H9 (cell line): ENCODE results near the gene CEP170B. TPM values are rescaled to one million over a fixed set of nuclear protein-coding genes. Genes with fewer than 3 reads are reported as not detected.

Experiments used
- DNase-seq: peaks from one replicate; pipeline ENCODE4 v3.0.0-alpha.2; 2017
- H2AFZ ChIP-seq: one replicate; pipeline ENCODE4 v1.6.1; 2013; ENCODE audit warnings: mild to moderate bottlenecking, low read length, control low read depth, moderate library complexity
- H2AK5ac ChIP-seq: 2 replicates; pipeline ENCODE4 v1.6.1; 2013; ENCODE audit warnings: low read length, control low read depth, mixed read lengths; ENCODE audit not compliant: insufficient read length
- H2BK120ac ChIP-seq: one replicate; pipeline ENCODE4 v1.6.1; 2013; ENCODE audit warnings: low read depth, mild to moderate bottlenecking, low read length, control low read depth, inconsistent platforms; ENCODE audit not compliant: poor library complexity, severe bottlenecking
- H2BK12ac ChIP-seq: 2 replicates; pipeline ENCODE4 v1.6.1; 2013; ENCODE audit warnings: low read length, control low read depth, mixed read lengths, low read depth; ENCODE audit not compliant: insufficient read length
- H2BK15ac ChIP-seq: 2 replicates; pipeline ENCODE4 v1.6.1; 2013; ENCODE audit warnings: low read depth, low read length, control low read depth
- H2BK20ac ChIP-seq: one replicate; pipeline ENCODE4 v1.6.1; 2013; ENCODE audit warnings: low read depth, mild to moderate bottlenecking, low read length, control low read depth, inconsistent platforms; ENCODE audit not compliant: poor library complexity, severe bottlenecking
- H2BK5ac ChIP-seq: 2 replicates; pipeline ENCODE4 v1.6.1; 2013; ENCODE audit warnings: low read length, control low read depth, mixed read lengths; ENCODE audit not compliant: insufficient read length
- H3K14ac ChIP-seq: 2 replicates; pipeline ENCODE4 v1.6.1; 2013; ENCODE audit warnings: low read length, control low read depth; ENCODE audit not compliant: insufficient read depth
- H3K18ac ChIP-seq: 2 replicates; pipeline ENCODE4 v1.6.1; 2013; ENCODE audit warnings: low read depth, mild to moderate bottlenecking, mixed read lengths, low read length, control low read depth; ENCODE audit not compliant: insufficient read length
- H3K23ac ChIP-seq: 2 replicates; pipeline ENCODE4 v1.6.1; 2013; ENCODE audit warnings: low read length, control low read depth, mixed read lengths, low read depth; ENCODE audit not compliant: insufficient read length
- H3K23me2 ChIP-seq: 2 replicates; pipeline ENCODE4 v1.6.1; 2013; ENCODE audit warnings: low read depth, mild to moderate bottlenecking, mixed read lengths, low read length, control low read depth; ENCODE audit not compliant: insufficient read length, poor library complexity, severe bottlenecking
- H3K27ac ChIP-seq: 2 replicates; pipeline ENCODE4 v1.5.1; 2013; ENCODE audit warnings: low read length, control low read depth, mixed read lengths, low read depth; ENCODE audit not compliant: insufficient read length
- H3K27me3 ChIP-seq: 2 replicates; pipeline ENCODE4 v1.6.1; 2013; ENCODE audit warnings: low read length, control low read depth, inconsistent platforms; ENCODE audit not compliant: insufficient read depth
- H3K4ac ChIP-seq: 2 replicates; pipeline ENCODE4 v1.6.1; 2013; ENCODE audit warnings: low read depth, mild to moderate bottlenecking, control low read depth, inconsistent platforms, low read length, moderate library complexity
- H3K4me1 ChIP-seq: 2 replicates; pipeline ENCODE4 v1.6.1; 2013; ENCODE audit warnings: low read length, control low read depth, inconsistent platforms; ENCODE audit not compliant: insufficient read depth
- H3K4me2 ChIP-seq: 2 replicates; pipeline ENCODE4 v1.6.1; 2013; ENCODE audit warnings: low read length, control low read depth, mixed read lengths; ENCODE audit not compliant: insufficient read length, insufficient read depth
- H3K56ac ChIP-seq: 2 replicates; pipeline ENCODE4 v1.6.1; 2013; ENCODE audit warnings: low read depth, mild to moderate bottlenecking, mixed read lengths, low read length, control low read depth; ENCODE audit not compliant: insufficient read length
- H3K79me1 ChIP-seq: 2 replicates; pipeline ENCODE4 v1.6.1; 2013; ENCODE audit warnings: low read depth, mild to moderate bottlenecking, moderate library complexity, low read length, control low read depth, inconsistent platforms; ENCODE audit not compliant: insufficient read depth, poor library complexity, severe bottlenecking
- H3K79me2 ChIP-seq: 2 replicates; pipeline ENCODE4 v1.6.1; 2013; ENCODE audit warnings: low read length, control low read depth, inconsistent platforms; ENCODE audit not compliant: insufficient read depth
- H3K9ac ChIP-seq: 2 replicates; pipeline ENCODE4 v1.6.1; 2013; ENCODE audit warnings: low read length, control low read depth, mixed read lengths; ENCODE audit not compliant: insufficient read length; ENCODE audit errors: extremely low read depth
- H3K9me3 ChIP-seq: one replicate; pipeline ENCODE4 v1.6.1; 2013; ENCODE audit warnings: low read depth, low read length, inconsistent platforms; ENCODE audit not compliant: control insufficient read depth
- H3T11ph ChIP-seq: one replicate; pipeline ENCODE4 v1.6.1; 2013; ENCODE audit warnings: mild to moderate bottlenecking, low read length, control low read depth, inconsistent platforms
- H4K20me1 ChIP-seq: one replicate; pipeline ENCODE4 v1.6.1; 2013; ENCODE audit not compliant: control insufficient read depth, insufficient read length, insufficient read depth
- H4K5ac ChIP-seq: 2 replicates; pipeline ENCODE4 v1.6.1; 2013; ENCODE audit warnings: low read depth, mild to moderate bottlenecking, mixed read lengths, low read length, control low read depth; ENCODE audit not compliant: insufficient read length
- H4K8ac ChIP-seq: replicated peaks from 2 replicates; pipeline ENCODE4 v1.6.1; 2013; ENCODE audit warnings: low read length, control low read depth, mixed read lengths, low read depth; ENCODE audit not compliant: insufficient read length
- H4K91ac ChIP-seq: 2 replicates; pipeline ENCODE4 v1.6.1; 2013; ENCODE audit warnings: low read depth, mild to moderate bottlenecking, moderate library complexity, mixed read lengths, low read length, control low read depth; ENCODE audit not compliant: insufficient read length
- H3K27ac Mint-ChIP-seq, 3 experiments: 2 replicates in 2 of 3; 3 replicates in 1 of 3; pipeline ENCODE4 v1.8.0; 2020 to 2021; ENCODE audit warnings: mixed read lengths in 3 of 3, mild to moderate bottlenecking in 1 of 3, moderate library complexity in 1 of 3
- H3K27me3 Mint-ChIP-seq: 2 replicates; pipeline ENCODE4 v1.8.0; 2021; ENCODE audit warnings: low read depth, mild to moderate bottlenecking, moderate library complexity, mixed read lengths
- H3K36me3 Mint-ChIP-seq, 3 experiments: 2 replicates in 2 of 3; 3 replicates in 1 of 3; pipeline ENCODE4 v1.8.0; 2020 to 2021; ENCODE audit warnings: low read depth in 3 of 3, mixed read lengths in 3 of 3; ENCODE audit not compliant: insufficient read depth in 1 of 3
- H3K4me1 Mint-ChIP-seq, 2 experiments: 2 replicates each; pipeline ENCODE4 v1.8.0; 2020; ENCODE audit warnings: mixed read lengths in 2 of 2
- H3K4me3 Mint-ChIP-seq, 2 experiments: 2 replicates in 1 of 2; 3 replicates in 1 of 2; pipeline ENCODE4 v1.8.0; 2020 to 2021; ENCODE audit warnings: mild to moderate bottlenecking in 2 of 2, mixed read lengths in 2 of 2, moderate library complexity in 1 of 2
- H3K9me3 Mint-ChIP-seq, 2 experiments: 2 replicates in 1 of 2; 3 replicates in 1 of 2; pipeline ENCODE4 v1.8.0; 2020; ENCODE audit warnings: mild to moderate bottlenecking in 2 of 2, mixed read lengths in 2 of 2, moderate library complexity in 1 of 2
- WGBS: extraction: QIAGEN DNeasy Blood & Tissue Kit; methylation state at CpG from one replicate; pipeline ENCODE4 v1.1.7; 2013; ENCODE audit warnings: missing lambda C conversion rate, low lambda C conversion rate, mixed read lengths; ENCODE audit not compliant: insufficient read length; ENCODE audit errors: extremely low coverage; 5-methylcytosine and 5-hydroxymethylcytosine counted together
- total RNA-seq: library from RNA; stranded (reverse); gene quantifications from 2 replicates; pipeline ENCODE4 v1.2.1, GENCODE V29; 2021
- TF ChIP-seq, protein P1 (sequence below): fragments of 200-600 bp; sonication (generic); conservative IDR thresholded peaks from 3 replicates; pipeline ENCODE4 v1.8.0; 2021; ENCODE audit warnings: antibody characterized with exemption, mild to moderate bottlenecking

The CEP170B gene
- total RNA-seq, 1 experiment from 2014 or later = 28.8 TPM

DNA sequence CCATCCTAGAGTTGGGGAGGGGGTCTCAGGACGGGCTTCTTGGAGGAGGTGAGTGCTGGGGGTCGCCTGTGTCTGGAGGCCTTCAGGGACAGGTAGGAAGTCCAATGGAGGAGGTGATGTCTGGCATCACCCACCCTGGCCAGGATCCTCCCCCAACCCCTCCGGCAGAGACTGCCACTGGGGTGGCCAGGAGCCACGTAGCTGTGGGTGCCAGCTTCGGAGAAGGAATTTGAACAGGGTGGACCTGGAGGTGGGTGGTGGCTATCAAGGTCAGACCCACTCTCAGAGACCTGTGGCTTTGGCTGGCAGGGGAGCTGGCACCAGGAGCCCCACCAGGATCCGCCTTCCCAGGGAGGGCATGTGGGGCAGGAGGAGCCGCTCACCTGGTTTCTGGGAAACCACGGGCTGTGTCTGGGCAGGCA, 9.1 kb downstream of the CEP170B start:
- Mint-ChIP-seq H3K9me3 (no peaks in the 10 kb centered on the region; a peak in 2 of 5 replicates), H3K36me3 (peaks cover 0 to 4% (median 2%) of the 10 kb centered on the region in 3 experiments; a peak in 4 of 7 replicates), H3K4me1 (peaks cover 10 to 26% of the 10 kb centered on the region in 2 experiments), H3K27me3 (no peaks in the 10 kb centered on the region), H3K27ac (no peak overlapping the region), H3K4me3 (no peak overlapping the region)
- Histone ChIP-seq H3K9me3 (no peaks in the 10 kb centered on the region), H3K4ac (no peak overlapping the region), H3K23ac (no peak overlapping the region), H4K8ac (no peak overlapping the region), H3K9ac (no peak overlapping the region), H3K4me2 (no peak overlapping the region), H2AK5ac (no peak overlapping the region), H3K79me1 (no peaks in the 10 kb centered on the region), H2BK120ac (no peak overlapping the region), H4K20me1 (no peaks in the 10 kb centered on the region), H3K14ac (no peak overlapping the region), H2BK5ac (no peak overlapping the region), H3K18ac (no peak overlapping the region), H3K4me1 (no peaks in the 10 kb centered on the region; the same call in 1 of the 2 replicates), H4K91ac (no peak overlapping the region), H3K56ac (no peak overlapping the region), H3K79me2 (peaks cover 3% of the 10 kb centered on the region; the same call in 1 of the 2 replicates), H3T11ph (no peak overlapping the region), H2AFZ (no peak overlapping the region), H3K27me3 (no peaks in the 10 kb centered on the region), H3K27ac (no peak overlapping the region), H2BK12ac (no peak overlapping the region), H3K23me2 (peaks cover 4% of the 10 kb centered on the region), H2BK20ac (no peak overlapping the region), H2BK15ac (no peak overlapping the region), H4K5ac (no peak overlapping the region)
- WGBS = no CpG with 5 or more reads among the region's 8 CpGs
- DNase-seq = no peak
- TF ChIP-seq, protein P1, sequence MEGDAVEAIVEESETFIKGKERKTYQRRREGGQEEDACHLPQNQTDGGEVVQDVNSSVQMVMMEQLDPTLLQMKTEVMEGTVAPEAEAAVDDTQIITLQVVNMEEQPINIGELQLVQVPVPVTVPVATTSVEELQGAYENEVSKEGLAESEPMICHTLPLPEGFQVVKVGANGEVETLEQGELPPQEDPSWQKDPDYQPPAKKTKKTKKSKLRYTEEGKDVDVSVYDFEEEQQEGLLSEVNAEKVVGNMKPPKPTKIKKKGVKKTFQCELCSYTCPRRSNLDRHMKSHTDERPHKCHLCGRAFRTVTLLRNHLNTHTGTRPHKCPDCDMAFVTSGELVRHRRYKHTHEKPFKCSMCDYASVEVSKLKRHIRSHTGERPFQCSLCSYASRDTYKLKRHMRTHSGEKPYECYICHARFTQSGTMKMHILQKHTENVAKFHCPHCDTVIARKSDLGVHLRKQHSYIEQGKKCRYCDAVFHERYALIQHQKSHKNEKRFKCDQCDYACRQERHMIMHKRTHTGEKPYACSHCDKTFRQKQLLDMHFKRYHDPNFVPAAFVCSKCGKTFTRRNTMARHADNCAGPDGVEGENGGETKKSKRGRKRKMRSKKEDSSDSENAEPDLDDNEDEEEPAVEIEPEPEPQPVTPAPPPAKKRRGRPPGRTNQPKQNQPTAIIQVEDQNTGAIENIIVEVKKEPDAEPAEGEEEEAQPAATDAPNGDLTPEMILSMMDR = no peak
